ENCODE data around the gene TRIM36.

TRIM36 gene, protein sequence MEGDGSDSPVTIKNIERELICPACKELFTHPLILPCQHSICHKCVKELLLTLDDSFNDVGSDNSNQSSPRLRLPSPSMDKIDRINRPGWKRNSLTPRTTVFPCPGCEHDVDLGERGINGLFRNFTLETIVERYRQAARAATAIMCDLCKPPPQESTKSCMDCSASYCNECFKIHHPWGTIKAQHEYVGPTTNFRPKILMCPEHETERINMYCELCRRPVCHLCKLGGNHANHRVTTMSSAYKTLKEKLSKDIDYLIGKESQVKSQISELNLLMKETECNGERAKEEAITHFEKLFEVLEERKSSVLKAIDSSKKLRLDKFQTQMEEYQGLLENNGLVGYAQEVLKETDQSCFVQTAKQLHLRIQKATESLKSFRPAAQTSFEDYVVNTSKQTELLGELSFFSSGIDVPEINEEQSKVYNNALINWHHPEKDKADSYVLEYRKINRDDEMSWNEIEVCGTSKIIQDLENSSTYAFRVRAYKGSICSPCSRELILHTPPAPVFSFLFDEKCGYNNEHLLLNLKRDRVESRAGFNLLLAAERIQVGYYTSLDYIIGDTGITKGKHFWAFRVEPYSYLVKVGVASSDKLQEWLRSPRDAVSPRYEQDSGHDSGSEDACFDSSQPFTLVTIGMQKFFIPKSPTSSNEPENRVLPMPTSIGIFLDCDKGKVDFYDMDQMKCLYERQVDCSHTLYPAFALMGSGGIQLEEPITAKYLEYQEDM

DNA sequence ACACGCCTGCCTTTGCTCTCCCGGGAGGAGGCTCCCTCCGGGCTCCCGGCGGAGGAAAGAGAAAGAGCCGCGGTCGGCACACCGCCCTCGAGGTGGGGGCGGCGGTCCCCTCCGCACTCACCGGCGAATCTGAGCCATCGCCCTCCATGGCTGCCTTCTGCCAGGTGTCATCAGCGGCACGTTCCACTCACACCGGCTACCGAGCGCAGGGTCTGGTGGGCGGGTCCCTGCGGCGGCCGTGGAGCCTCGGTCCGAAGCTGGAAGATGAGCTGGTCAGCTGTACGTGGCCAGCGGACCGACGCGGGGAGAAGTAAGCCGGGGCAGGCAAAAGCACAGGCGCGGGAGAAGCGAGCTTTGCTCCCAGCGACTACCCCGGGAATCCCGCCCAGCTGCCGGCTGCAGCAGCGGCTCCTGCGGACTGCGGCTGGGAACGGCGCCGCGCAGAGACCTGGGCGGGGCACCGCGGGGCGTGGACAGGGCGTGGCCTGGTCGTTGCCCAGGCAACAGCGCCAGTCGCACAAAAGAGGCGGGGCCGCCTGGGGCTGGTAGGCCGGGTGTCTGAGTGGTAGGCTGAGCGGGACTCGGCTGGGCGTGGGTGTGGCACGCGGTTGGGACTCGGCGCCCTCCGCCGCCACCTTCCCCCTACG lies at the start of gene TRIM36:
TRIM36 (minus strand) TSS at position 422 of the 647 bp plus-strand sequence; CDS start at position 148, 274 bp downstream.
- DNase-seq (ENCODE audit: low spot score): peak; percentile 94

DNA sequence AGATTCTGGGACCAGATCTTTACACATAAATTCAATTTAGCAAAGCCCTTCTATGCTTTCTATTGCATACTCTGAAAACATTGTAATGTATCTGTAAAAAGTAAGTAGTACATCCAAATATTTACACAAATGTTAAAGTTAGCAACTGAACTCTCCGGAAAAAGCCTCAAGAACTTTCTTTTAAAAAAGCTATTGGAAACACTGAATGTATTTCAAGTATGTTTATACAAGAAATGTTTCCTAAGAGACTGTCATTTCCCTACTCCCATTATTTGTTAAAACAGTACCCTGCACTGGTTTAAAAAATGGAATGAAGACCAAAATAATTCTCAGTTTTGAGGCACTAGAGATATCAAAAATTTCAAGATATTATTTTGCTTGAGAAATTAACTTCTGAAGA lies 44.8 kb upstream of the TRIM36 start:
- no peak for DNase-seq (ENCODE audit: low spot score)

DNA sequence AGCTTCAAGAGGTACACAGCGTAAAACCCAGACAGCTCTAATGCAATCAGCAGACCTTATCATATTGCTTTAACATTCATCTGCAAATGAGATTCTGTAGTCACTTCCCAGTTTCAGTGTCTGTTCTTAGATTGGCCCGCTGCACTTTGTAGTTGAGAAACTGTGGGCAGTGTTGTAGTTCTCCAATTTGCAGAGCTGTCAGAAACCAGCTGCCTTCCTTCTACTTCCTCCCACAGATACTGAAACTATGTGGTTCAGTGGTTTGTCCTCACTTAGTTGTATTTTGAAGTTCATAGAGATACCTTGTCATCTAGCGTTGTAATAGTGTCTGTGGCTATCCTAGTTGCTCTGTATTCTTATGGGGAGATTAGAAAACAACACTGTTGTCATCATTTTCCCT lies 39.6 kb upstream of the TRIM36 start:
- no peak for DNase-seq (ENCODE audit: low spot score)

DNA sequence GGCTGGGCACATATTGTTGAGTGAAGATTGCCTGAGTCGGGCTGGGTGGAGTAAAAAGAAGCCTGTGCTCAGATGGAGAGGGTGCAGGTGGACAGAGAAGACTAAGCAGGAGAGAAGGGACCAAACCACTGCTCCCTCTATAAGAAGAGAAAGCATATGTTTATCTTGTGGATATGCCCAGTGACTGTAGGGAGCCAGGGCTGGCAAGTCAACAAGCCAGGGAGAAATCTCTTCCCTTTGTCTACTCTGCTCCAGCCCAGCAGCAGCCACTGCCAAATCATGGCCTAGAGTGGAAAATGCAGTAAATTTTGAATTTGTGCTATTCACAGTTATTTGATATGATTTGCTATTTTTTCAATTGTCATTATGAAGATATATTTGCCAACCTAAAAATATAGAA lies 33.2 kb upstream of the TRIM36 start:
- no peak for DNase-seq (ENCODE audit: low spot score)

DNA sequence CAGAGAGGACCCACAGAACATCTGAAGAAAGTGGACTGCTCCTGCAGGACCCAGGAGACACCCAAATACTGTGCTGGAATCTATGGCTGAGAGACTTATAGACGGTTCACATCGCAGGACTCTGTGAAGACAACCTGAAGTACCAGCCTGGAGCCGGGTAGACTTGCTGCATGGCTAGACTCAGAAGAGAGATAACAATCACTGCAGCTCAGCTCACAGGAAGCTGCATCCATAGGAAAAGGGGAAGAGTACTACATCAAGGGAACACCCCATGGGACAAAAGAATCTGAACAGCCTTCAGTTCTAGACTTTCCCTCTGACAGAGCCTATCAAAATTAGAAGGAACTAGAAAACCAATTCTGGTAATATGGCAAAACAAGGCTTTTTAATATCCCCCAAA lies 26.5 kb upstream of the TRIM36 start:
- DNase-seq (ENCODE audit: low spot score): no peak

DNA sequence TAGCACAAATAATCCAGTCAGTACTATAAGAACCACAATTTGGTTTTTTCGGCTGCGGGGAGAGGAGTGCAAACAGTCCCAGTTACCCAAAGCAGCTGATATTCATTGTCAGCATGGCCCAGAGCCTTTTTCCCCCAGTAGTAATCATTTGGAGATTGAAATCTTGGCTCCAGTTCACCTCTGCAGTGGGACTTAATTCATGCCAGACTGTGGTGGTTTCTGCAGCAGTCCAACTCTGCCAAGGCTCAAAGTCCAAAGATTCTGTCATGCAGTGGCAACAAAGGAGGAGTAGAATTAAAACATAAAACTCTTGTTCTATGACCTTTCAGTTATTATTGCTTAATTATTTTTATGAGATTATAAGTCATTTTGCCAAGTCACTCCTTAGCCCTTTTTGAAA lies 25.0 kb upstream of the TRIM36 start:
- DNase-seq (ENCODE audit: low spot score): no peak

DNA sequence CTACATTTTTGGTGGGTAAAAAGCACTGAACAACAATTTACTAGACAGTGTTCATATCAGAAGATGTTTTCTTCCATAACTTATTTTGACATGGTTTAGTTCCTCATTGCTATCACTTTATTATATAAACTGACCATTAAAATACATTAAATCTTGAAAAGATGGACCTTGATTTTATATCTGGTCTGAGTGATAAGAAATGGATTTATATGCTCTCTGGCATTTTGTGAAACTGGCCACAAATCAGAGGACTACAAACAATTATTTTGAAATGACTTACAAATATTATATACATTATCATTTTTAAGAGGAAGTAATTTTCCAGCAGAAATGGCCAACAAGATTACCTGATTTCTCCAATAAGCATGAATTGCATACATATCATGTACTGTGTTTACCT lies 23.6 kb upstream of the TRIM36 start:
- DNase-seq (ENCODE audit: low spot score): no peak

DNA sequence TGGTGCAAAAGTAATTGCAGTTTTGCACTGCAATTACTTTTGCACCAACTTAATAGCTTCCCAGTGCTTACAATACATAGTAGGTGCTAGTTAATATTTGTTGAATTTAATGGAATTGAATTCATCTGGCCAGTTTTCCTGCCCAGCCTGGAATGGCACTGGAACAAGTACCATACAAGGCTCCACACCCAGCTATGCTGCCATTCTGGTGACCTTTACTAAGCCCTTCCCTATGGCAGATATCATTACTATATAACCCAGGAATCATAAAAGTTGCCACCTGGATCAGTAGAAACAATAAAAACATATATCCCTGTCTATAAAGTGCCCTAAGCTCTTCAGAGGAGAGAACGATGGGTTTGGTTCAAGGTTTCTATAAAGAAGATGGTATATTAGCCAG lies 22.4 kb upstream of the TRIM36 start:
- DNase-seq (ENCODE audit: low spot score): no peak

DNA sequence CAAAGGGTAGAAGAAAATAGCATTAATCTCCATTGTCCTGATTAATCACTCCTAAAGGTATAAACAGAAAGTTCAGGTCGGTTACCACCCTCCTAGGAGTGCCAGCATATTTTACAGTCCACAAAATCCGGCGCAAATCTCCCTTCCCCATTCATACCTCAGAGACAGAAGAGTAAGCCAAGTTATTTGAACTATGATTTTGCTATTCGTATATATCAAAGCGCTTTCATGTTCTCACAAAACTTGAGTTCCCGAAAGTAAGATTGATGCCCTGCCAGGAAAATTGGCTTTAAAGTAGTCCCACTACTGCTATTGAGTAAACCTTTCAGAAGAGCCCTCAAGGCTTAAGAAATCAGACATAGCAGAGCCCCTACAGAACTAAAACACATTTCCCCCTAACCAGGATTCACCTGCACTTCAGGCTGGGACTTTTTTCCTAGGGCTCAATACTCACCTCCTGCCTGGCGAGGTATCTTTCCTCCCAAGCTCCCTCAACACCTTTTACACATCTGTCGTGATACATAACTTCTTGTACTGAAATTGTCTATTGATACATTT lies 21.8 kb upstream of the TRIM36 start:
- DNase-seq (ENCODE audit: low spot score): no peak

DNA sequence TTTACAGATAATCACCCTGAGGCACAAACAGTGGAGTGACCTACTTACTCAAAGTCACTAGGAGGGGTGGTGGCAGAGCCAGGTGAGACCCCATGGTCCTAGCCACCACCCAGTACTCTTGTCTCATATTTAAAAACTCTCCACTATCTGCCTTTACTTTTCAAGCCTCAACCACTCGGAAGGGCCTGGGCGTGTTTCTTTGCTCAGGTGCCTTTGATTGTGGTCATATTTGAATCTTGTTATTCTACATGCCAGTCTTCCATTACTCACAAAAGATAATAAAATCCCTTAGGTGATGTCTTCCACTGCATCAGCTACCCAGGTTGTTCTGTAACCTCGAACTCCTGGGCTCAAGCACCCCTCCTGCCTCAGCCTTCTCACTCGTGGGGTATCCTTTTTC lies 20.7 kb upstream of the TRIM36 start:
- no peak for DNase-seq (ENCODE audit: low spot score)

DNA sequence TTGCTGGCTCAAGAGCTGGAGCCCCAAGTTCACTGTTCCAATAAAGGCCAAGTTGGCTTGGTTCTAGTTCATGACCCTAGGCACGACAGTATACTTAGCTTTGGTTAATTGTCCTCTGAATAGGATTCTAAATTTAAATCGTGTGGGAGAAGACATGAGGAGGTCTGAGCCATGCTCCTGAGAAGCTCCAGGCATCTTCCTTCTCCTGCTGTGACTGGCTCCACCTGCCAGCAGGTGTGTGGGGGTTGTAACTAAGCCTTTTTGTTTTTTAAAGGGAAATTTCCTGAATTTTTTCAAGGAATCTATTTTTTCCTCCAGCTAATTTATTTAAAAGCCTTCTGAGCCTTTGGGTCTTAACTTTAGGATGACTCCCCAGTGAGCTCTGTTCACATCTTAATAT lies 20.2 kb upstream of the TRIM36 start:
- DNase-seq (ENCODE audit: low spot score): no peak

DNA sequence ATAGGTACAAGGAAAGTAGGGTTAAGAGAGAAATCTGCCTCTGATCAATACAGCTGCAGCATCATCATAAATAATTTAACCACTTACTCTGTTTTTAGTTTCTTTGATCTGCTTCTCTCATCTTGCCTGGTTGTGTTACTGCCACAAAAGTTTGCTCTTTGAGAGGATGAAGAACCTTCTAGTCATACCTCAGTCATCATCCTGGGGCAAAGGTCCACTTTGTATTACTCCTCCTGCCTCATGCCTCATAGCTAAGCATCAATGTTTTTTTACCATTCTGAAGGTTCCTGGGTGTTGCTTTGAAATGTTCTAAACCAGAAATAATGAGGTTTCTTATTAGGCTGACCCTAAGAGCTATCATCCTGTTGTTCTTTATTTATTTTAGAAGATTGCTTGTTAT lies 17.1 kb upstream of the TRIM36 start:
- DNase-seq (ENCODE audit: low spot score): no peak

DNA sequence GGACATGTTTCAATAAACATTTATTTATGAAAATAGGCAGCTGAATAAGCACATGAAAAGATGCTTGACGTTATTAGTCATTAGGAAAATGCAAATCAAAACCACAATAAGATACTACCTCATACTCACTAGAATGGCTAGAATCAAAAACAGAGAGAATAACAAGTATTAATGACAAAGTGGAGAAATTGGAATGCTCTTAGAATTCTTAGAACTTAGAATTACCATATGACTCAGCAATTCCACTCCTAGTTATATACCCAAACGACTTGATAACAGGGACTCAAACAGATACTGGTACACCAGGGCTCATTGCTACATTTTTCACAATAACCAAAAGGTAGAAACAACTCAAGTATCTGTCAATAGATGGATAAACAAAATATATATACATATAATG lies 15.1 kb upstream of the TRIM36 start:
- no peak for DNase-seq (ENCODE audit: low spot score)

DNA sequence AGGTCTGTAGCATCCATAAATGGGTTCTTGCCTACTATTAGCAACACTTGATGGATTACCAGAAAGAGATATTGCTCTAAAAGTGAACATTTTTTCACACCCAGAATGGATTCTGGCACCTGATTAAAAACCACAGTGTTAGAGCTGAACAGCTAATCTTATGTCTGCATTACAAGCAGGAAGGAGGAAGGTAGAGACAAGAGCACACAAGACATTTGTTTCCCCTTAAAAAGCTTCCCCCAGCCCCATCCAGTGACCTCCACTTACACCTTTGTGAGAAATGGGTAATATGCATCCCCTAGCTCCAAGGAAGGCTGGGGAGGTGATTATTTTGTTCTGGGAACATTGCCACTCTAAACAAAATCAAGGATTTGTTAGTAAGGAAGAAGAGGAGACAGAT lies 12.0 kb upstream of the TRIM36 start:
- no peak for DNase-seq (ENCODE audit: low spot score)

DNA sequence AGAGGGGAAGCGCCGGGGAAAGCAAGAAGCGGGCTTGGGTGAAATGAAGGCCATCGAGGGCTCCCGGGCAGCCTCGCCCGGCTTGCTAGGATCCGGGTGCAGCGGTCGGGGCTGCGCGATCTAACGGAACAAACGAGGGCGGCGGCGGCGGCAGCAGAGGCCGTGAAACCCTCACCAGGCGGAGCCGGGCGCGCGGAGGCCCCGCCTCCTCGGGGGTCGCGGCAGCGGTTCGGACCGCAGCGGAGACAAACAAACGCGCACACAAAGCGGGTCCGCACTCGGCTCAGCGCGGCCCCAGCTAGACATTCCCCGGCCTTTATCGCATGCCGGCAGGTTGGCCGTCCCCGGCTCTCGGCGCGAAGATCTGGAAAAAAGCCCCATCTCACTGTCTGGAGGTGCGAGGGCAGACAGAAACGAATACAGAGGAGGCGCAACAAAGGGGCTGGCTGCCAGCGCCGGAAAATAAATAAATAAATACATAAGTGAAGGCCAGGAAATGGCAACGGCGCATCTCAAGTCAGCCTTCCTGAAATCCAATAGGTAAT lies 10.5 kb upstream of the TRIM36 start:
- DNase-seq (ENCODE audit: low spot score): peak; percentile 20

DNA sequence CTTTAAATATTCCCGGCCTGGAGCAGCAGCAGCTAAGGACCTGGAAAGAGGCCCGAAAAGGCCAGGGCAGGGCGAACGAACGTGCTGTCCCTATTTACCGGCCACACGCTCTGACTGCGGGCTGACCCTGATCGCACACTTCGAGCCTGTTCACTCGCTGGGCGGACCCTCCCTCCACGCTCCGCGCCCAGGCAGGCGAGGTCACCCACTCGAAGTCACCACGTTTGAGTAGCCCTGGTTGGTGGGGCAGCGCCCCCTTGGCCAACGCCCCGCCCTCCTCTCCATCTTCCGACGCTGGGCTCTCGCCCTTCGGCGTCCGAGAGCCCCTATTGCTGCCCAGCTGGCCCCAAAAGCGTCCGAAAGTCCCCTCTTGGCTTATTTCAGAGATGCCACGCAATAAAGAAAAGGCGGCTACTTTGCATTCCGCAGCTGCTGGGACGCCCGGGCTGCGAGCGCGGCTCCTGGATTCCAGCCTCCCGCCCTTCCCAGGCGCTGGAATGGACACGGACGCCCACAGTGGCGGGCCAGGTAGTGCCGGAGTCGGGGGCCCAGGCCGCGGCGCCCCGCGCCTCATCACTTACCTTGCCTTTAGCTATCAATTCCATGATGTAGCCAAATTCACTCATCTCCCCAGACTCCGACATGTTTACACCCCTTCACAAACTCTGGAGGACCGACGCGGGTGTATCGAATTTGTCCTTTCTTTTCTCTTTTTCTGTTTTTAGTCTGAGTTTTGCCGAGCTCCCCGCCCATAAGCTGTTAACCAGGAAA lies 9.9 kb upstream of the TRIM36 start:
- peak; percentile 12 for DNase-seq (ENCODE audit: low spot score)

DNA sequence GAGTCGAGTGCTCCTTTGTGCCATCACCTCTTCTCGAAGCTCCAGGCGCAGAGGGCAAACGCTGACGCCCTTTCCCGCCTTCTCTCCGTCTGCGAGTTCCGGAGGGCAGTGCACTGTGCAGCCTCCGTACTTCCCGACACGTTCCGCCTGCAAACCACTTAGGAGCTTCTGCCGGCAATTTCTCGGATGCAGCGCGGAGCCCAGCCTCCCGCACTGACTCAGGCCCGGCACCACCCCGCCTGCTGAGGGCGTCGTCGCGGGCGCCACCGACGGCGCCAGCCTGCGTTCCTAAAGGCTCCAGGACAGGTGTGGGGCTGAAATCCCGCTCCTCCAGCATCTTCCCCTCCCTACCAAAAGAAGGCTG lies 9.3 kb upstream of the TRIM36 start:
- no peak for DNase-seq (ENCODE audit: low spot score)

DNA sequence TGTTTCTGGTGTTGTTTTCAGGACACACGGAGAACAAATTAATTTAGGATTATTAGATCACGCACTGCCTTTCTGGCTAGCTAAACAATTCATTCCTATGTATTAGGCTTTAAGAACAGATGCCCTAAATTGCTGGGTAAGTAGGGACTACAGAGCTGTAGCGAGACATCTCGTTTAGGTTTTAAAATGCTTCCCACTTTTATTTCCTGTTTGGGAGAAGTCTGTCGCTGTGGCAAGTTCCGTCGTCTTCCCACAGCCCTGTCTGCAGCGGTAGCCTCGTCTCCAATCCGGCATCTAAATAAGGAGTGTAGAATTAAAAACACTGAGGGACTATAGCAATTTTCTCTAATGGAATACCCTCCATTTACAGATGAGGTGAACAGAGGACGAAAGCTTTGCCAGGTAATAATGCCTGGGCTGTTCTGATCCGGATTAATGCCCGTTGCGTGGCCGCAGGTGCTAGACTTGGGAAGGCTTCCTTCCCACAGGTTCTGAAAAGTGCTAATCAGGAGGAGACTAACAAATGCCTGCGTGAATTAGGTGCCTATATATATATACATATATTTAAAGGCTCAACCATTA lies 1.3 kb upstream of the TRIM36 start:
- DNase-seq (ENCODE audit: low spot score): no peak

DNA sequence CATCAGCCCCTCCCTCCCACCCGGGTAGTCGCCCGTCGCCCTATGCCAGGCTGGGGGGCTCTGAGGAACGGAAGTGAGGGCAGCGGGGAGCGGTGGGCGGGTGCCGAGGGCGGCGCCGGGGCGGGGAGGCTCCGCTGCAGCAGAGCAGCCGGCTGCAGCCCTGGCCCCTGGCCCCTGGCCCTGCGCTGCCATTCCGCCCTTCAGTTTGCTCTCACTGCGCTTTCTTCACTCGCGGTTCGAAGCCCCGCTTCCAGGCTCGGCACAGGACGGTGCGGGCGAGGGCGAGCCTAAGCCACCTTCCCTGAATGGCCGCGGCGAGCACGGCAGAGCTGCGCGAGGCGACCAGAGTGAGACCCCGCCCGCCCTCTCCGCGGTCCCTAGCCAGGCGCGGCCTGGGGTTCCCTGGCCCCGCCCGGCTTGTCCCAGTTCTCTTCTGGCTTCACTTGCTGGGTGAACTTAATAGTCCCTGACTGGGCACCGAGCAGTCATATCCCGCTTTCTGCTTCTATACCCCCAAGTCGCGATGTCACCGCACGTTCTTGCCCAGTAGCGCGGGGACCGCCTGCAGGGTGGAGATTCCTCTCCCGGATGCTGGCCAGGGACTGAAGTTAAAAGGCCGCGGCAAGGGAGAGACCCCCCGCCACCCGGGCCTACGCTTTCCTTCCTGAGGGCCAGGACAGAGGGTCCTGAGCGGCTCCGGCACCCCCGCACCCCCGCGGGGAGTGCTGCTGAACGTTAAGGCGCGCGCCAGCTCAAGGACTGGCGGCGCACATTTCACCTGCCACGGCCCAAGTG lies 623 bp upstream of the TRIM36 start:
- no peak for DNase-seq (ENCODE audit: low spot score)

DNA sequence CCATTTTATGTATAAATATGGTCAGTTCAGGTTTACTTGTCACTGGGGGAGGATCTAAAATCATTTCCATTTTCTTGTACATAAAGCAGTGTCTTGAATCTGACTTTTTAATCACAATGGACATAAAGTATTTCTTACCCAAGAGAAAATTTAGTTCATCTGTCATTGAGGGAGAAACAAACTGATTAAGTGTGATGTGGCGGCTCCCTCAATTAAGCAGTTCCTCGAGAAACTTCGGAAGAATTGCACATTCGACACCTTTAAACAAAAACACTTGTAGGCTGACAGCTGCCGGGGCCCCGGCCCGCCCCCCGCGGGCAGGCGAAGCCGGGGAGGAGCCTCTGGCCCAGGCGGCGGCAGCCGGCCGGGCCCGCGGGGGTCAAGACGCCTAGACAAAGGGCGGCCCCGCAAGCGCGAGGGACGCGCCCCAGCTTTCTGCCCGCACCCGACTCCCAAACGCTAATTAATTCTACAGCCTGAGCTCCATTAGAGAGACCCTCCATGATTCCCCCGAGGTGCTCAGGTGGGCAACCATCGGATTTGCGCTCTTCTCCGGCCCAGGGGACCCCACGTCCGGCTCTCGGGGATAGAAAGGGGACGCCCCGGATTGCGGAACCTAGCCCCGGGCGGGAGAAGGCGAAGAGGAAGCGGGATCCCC lies 750 bp downstream of the TRIM36 start:
- peak; percentile 35 for DNase-seq (ENCODE audit: low spot score)

Measured in kidney tubule cell (primary cell).